GM19463 (cell line): ENCODE results near the gene LCE3A.

Source experiments
- ATAC-seq: cut with Tn5 transposase; IDR thresholded peaks from one replicate; pipeline ENCODE4 v1.9.1; 2021; ENCODE audit warnings: mild to moderate bottlenecking, moderate library complexity; ENCODE audit not compliant: unreplicated experiment

LCE3A gene

DNA sequence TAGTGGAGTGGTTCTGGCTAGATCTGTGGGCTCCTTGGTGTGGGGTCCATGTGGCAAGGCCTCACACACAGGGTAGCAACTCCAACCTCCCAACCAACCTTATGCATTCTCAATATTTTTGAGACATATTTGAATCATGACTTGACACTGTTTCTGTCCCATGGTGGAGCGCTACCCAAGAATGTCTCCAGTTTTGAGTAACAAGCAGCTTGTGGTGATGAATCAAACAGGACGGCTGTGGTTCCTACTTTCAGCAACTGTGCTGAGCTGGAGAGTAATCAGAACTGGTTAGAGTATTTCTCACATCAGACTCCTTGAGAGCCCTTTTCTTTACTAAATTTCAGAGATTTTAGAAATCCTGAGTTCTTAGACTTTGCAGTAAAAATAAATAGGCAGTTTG is 45.7 kb downstream of the LCE3A start:
- no peak for ATAC-seq
